NCI-H1417 (cell line): ENCODE results near the gene GNS.

Source experiments
- DNase-seq, 3 experiments: peaks; one replicate each; lab custom pipeline; 2025; lab: John Stamatoyannopoulos, UW

The GNS gene

DNA sequence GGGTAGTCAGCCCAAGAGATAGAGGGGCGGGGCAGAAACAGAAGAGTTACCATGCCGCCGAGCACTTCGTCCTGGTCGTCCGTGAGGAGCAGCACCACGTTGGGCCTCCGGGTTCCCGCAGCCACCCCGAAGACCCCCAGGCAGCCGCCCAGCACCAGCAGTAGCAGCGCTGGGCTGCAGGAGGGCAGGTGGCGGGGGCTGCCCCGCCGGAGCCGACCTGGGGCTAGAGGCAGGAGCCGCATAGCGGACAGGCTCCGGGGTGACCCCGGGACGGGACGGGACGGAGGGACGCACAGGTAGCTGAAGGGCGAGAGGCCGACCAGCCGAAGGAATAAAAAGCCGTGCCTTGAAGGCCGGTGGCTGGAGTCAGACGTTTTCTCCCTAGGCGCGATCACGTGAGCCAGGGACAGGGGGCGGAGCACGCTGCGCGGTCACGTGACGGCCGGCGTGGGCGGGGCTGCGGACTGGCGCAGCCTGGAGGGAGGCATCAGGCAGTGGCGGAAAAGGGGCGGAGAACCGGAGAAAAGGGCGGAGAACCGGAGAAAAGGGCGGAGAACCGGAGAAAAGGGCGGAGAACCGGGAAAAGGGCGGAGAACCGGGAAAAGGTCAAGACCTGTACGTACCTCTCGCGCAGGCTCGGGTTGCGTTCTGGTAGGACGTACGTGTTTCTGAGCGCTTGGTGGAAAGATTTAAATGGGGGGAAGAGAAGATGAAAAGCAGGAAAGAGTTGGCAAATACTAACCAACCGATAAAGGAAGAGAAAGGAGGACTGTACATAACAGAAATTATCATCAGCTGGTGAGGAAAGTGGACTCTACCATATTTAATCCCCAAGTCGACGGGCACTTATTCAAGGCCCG lies at the start of gene GNS:
GNS (minus strand) TSS at position 372 of the 860 bp plus-strand sequence; CDS start at position 242, 130 bp downstream.
- peak; percentile 95 to 97 (median 97) for DNase-seq

DNA sequence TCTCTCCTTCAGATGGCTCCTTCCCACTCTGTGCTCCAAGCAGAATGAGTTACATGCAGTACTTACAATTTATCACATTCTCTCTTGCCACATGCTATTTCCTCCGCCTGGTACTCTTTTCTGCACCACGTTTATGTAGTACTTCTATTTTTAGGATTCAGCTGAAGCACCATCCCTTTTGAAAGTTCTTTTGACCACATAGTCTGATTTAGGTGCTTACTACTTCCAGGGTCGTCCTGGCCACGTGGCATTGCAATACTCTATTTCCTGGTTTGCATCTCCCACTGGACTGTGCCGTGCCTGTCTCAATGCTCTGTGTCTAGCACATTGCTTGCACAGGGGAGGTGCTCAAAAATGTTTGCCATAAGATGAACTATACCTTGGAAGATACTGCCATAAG lies 48.9 kb upstream of the GNS start:
- DNase-seq, result no peak

DNA sequence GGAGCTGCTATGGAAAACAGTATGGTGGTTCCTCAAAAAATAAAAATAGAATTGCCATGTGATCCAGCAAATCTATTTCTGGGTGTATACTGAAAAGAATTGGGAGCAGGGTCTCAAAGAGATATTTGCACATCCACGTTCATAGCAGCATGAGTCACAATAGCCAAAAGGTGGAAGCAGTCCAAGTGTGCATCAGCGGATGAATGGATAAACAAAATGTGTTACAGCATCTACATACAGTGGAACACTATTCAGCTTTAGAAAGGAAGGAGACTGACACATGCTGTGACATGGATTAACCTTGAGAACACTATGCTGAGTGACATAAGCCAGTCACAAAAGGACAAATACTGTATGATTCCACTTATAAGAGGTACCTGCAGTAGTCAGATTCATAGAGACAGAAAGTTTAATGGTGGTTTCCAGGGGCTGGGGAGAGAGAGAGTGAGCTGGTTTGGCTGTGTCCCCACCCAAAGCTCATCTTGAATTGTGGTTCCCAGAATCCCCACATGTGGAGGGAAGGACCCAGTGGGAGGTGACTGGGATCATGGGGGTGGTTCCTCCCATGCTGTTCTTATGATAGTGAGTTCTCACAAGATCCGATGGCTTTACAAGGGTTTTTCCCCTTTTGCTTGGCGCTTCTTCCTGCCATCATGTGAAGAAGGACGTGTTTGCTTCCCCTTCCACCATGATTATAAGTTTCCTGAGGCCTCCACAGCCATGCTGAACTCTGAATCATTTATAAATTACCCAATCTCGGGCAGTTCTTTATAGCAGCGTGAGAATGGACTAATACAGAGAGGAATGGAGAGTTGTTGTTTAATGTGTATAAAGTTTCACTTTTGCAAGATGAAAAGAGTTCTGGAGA lies 47.6 kb upstream of the GNS start:
- no peak for DNase-seq

DNA sequence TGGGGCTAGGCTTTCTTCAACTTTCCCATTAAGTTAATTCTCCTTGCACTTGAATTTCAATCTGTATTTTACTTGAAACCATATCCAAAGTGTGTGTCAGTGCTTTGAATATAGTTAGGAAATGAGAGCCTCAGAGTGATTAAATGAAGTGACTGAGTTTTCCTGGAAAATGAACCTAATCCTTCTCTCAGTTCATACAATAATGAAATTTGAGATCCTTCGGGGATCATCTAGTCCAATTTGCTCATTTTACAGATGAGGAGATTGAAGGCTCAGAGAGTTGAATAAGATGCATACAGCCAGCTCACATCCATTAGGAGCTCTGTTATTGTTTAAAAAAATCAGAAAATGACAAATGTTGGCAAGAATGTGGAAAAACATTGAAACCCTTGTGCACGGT lies 47.0 kb upstream of the GNS start:
- DNase-seq, result no peak

DNA sequence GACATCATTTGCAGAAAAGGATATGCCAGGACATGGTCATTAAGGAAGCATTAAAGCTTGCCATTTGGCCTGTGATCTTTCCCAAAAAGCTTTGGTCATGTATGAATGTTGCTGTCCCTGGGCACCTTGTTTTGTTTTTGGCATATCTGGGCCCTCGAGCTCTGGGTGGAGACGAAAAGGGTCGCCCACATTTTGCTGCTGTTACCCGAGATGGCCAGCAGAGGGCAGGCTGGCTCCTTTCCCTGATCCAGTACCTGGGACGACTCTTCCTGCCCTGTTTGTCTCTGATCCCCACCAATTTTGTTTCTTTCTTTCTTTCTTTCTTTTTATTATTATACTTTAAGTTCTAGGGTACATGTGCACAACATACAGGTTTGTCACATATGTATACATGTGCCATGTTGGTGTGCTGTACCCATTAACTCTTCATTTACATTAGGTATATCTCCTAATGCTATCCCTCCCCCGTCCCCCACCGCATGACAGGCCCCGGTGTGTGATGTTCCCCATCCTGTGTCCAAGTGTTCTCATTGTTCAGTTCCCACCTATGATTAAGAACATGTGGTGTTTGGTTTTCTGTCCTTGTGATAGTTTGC lies 43.1 kb upstream of the GNS start:
- peak; percentile 50 to 76 (median 51) for DNase-seq

DNA sequence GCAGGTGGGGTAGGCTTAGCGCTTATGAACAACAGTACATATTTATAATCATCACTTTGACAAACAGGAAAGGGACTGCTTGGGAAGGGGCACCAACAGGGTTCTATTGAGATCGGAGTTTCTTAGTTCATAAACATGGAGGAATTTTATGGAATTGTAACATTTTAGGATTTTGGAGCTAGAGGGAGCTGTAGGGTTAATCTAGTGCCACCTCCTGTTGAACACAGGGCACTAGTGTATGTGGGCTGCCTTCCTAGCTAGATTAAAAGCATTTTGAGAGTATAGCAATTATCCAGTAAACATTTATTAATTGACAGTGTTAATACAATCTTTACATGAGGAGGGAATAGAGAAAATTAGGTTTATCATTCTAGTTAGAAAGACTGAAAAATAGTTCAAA lies 42.2 kb upstream of the GNS start:
- DNase-seq, result peak in 2 of 3 experiments; percentile 22 to 61

DNA sequence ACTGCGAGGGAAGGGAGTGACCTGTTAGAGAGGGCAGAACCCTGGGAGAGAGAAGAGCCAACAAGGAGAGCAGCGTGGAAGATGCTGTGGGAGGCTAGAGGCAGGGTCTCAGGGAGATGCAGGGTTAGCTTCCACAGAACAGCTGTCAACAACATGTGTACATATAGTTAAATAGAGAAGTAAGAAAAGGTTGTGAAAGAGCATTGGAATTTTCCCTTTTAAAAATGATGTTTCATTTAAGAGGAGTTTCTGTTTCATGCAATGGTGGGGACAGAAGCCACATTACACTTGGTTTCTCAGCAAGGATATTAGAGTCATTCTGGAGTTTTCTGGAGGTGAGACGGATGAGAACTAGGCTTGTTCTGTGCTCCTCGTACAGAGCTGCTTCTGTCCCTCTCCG lies 41.4 kb upstream of the GNS start:
- no peak for DNase-seq

DNA sequence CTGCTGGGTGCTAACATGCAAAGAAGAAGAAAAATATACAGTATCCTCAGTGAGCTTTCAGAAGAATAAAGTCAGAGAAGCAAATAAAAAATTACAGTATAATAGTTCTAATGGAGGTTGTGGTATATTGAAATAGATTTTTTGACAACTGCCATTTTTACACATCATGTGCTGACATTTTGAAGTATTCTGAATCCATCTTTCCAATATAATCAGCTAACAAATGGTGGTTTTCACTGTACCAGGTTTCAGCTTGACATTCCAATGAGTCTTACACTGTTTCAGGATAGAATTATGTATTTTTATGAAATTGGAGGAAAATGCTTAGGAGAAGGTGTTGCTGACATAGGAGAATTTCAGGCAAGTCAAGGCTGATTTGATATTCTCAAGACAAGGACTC lies 39.0 kb upstream of the GNS start:
- DNase-seq, result no peak

DNA sequence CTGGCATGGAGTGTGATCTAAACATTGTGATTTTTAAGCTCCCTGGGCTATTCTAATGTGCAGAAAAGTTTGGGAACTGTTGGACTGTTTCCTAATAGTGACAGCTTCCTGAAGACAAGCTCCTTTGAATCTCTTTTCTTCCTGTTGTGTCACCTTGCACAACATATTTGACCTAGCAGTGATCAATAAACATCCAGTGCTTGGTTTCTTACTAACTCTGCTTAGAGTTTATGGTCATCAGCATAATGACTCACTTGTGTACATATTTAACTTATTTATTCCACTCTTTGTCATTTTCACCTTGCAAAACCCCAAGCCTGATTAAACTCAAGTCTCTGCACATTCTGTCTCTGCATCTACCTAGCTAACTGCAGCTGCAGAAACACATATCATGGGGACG lies 38.0 kb upstream of the GNS start:
- DNase-seq, result no peak

DNA sequence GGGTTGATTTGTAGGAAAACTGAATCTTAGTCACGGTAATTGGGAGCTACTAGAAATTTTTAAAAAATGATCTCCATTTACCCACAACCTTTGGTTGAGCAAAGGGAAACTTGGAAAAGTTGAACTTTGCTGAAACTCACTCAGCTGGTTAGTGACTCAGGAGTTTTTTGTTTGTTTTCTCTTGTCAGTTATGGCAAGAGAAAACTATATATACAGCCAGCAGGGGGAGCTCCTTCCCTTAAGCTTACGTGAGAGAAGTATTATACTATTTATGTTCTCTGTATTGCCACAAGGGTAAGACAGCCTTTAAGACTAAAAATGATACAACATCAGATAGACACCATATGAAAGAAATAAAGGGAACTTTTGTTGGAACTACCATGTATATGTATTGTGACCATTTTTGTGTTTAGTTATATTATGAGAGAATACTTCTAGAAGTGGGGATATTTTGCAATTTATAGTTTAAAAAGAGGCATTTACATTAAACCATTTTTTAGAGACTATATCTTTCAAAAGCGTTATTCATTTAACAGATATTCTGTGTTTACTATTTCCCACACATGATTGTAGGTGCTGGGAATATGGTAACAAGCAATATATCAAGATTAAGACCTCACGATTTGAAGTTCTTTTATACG lies 37.1 kb upstream of the GNS start:
- peak; percentile 67 to 93 (median 83) for DNase-seq

DNA sequence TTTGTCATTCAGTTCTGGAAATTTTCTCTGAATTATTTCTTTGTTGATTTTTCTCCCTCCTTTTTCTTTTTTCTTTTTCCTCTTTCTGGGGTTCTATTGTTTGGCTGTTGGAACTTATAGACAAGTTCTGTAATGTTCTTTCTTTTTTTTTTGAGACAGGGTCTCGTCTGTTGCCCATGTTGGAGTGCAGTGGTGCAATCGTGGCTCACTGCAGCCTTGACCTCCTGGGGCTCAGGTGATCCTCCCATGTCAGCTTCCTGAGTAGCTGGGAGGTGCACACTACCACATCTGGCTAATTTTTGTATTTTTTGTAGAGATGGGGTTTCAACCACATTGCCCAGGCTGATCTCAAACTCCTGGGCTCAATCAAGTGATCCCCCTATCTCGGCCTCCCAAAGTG lies 35.1 kb upstream of the GNS start:
- no peak for DNase-seq

DNA sequence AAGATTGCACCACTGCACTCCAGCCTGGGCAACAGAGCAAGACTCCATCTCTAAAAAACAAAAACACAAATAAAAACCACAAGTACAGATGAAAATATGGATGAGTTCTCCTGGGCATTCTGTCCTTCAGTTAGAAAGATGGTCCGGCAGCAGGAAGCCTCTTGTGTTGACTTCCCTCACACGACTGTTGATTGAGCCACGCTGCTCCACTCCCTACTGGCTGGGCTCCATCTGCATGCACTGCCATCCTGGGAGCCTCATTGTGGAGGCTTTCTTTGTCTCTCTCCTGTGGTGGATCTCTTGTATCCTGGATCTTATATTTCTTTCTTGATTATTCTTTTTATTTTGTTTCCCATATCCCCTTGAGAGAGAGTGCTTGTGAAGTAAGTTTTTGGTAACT lies 34.4 kb upstream of the GNS start:
- no peak for DNase-seq

DNA sequence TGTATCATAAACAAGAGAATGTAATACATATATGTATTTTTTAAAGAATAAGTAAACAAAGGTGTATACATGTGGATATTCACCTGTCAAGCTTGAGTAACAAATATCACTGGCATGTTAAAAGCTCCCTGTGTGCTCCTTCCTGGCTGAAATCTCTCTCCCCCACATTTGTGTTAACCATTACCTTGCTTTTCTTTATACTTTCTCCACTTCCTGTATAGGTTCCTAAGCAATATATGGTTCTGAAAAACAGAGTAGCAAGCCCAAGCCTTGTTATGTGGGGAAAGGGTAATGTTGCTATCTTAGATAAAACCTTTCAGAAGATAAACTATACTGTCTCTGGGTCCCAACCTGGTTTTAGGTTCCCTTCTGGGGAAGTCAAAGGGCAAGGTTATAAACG lies 32.9 kb upstream of the GNS start:
- no peak for DNase-seq

DNA sequence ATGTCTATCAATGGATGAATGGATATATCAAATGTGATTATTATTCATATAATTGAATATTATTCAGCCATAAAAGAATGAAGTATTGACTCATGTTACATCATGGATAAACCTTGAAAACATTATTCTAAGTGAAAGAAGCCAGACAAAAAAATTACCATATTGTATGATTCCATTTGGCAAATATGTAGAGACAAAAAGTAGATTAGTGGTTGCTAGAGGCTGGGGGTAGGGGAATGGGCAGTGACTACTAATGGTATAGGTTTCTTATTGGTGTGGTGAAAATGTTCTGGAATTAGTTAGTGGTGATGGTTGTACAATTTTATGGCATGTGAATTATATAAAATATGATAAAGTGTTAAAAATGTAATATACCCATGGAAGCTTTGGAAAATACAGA lies 31.8 kb upstream of the GNS start:
- DNase-seq, result no peak

DNA sequence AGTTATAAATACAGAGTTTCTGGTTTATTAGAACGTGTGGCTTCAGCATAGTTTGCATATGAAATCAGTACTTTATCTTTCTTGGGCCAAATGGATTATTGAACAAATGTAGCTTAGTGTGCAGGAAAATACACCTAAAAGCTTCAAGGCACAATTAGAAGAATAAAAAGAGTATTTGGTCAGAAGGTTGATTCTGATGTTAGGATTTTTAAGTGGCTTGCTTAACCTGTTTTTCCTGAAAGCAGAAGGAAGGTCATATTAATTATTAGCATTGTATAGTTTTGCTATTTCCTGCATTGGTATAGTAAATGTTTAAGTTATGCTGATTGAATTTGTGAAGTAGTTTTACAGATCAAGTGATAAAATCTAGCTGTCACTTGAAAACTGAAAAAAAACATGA lies 31.0 kb upstream of the GNS start:
- DNase-seq, result peak in 2 of 3 experiments; percentile 14 to 61

DNA sequence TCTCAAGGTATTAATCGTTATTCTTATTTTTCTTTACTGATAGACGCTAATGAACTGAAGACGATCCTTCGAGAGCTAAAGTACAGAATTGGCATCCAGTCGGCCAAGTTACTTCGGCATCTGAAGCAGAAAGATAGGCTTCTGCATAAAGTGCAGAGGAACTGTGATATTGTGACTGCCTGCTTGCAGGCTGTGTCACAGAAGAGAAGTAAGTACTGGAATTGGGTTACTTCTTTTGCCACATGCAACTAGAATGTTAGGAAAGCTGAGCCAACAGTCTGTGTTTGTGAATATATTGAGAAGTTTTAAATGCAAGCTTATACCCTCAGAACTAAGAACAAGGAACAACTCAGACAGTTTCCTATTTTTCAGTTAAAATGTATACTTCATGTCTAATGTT lies 26.6 kb upstream of the GNS start:
- DNase-seq, result no peak

DNA sequence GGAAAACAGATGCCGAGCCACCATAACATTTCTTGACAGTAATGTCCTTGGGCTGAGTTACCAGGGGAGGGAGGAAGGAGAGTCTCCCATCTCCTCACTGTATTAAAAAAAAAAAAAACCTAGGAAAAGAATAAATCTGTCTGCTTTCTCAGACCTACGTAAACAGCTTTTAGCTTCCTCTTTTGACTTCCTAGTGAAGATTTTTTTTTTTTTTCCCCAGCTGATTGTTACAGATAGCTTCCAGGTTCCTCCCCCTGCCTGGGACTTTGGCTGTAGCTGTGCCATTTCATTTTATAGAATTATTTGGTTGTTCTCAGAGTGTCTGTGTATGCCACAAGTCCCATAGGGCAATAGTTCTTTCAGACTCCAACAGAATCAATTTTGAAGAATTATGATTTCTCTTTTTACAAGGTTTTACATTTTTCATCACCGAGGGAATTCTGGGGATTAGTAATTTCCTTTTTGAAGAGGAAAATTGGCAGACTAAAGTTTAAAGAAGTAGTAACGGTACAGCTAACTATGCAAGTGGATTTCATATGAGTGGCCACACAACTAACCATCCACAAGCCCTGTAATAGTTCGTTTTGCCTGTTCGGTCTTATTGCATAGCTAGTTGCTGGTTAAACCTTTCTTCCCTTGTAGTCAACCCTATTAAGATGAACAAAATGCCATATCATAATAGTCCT lies 23.1 kb upstream of the GNS start:
- no peak for DNase-seq

DNA sequence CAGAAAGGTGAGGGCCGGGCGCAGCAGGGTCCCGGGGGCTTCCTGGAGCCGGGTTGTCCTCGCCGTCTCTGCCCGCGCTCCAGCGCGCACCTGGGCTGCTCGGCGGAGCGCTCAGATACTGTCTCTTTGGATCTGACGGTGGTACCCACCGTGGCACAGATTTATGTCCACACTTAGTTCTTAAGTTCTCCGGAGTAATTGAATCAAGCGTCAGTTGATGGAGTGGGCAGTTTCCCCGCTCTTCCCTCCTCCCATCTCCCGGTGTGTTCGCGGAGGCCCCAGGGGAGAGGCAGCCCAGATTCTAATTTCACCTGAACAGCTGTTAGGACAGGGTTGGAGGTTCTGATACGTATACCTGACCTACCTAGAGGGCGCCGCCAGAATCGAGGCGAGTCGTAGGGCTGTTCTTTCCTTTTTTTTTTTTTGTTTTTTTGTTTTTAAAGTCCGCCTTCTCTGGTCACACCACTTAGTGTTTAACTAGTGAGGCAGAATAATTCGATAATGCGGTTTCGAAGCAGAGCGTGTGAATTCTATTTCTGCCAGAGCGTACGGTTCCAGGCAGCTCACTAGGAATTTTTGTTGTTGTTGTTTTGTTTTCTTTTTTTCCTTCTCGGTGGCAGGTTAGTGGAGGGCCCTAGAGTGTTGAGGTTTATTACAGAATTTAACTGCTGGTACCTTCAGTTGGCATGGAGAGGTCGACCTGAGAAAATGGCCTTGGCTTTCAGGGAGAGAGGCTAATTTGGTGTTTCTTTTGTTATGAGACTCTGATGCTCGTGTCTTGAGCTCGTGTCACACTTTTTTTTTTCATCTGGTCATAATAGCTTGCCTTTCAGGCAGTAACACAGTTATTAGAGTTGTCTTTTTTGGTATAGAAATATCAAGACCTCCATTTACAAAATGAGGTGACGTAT lies 22.3 kb upstream of the GNS start:
- peak; percentile 55 to 90 (median 84) for DNase-seq

DNA sequence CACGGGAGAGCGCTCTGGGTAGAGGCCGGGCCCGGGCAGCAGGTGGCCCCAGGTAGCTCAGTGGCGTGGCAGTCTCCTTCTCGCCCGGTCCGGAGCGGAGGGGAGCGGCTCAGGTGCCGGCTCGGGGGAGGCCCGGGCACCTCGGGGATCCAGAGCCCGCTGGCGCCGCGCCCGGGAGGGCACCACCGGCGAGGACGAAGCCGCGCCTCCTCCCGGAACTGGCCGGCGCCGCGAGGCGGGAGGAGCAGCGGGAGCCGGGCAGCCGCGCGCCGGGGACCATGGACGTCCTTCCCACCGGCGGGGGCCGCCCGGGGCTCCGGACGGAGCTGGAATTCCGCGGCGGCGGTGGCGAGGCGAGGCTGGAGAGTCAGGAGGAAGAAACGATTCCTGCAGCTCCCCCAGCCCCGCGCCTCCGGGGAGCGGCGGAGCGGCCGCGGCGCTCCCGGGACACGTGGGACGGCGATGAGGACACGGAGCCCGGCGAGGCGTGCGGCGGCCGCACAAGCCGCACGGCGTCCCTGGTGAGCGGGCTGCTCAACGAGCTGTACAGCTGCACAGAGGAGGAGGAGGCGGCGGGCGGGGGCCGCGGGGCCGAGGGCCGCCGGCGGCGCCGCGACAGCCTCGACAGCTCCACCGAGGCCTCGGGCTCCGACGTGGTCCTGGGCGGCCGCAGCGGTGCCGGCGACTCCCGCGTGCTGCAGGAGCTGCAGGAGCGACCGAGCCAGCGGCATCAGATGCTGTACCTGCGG lies 21.5 kb upstream of the GNS start:
- peak; percentile 78 to 95 (median 86) for DNase-seq

DNA sequence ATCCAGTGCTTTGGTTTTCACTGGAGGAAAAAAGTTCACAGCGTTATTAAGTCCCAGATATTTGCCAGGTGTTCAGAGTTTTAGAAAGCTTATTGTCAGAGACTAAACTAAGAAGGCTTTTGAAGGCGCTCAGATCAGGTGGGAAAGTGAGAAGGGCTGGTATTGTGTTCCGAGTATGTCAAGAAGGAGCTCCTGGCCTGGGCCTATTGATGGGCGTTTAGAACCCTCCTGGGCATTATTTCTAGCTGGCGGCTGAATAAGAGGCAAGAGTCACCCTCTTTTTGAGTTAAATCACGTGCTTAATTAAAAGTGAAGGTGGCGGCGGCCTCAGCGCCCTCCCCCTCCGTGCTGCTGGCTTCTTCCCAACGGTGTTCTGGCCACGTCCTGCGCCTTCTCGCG lies 20.9 kb upstream of the GNS start:
- no peak for DNase-seq
